Head of caudate nucleus (tissue), 42 donors: ENCODE data around the gene NKIRAS2.
A peak's percentile ranks its signal among the peaks of the same experiment; 100 is the strongest.

Experiments used
- DNase-seq, 42 donors: peaks; one replicate each; pipeline versions ENCODE4 v3.0.0 to v3.0.0-alpha.2; 2020 to 2021; ENCODE audit warnings: mixed read lengths in 7 of 42
- intact Hi-C: fragments of 100-400 bp; cut with DNase I; formaldehyde crosslinking; loops from one replicate; pipeline ENCODE4 v1.15.0; 2022

NKIRAS2 gene

GRCh38 chr17:42019509-42020404 is at the start of gene NKIRAS2:
TSS of gene NKIRAS2 (plus strand) at chr17:42020090. CDS start at chr17:42021578, 1,488 bp downstream.
- intact Hi-C loops: no loop called here
- DNase-seq: peak; percentile 83 to 98 (median 95)

- intact Hi-C loops: no loop called here
- DNase-seq: peak in 1 of 42 donors; percentile 33
Observed at GRCh38 chr17:41970901-41971331, 49.0 kb upstream of the NKIRAS2 start.

GRCh38 chr17:41971721-41972523 is 48.0 kb upstream of the NKIRAS2 start:
- DNase-seq: no peak
- intact Hi-C loops: no loop called here

GRCh38 chr17:41972571-41973407 is 47.1 kb upstream of the NKIRAS2 start:
- intact Hi-C loops: no loop called here
- DNase-seq: peak in 2 of 42 donors; percentile 17 to 39

- intact Hi-C loops: no loop called here
- DNase-seq: peak in 1 of 42 donors; percentile 54
Observed at GRCh38 chr17:41973408-41973811, 46.5 kb upstream of the NKIRAS2 start.

- no peak for DNase-seq
- intact Hi-C loops: no loop called here
Observed at GRCh38 chr17:41974031-41974430, 45.9 kb upstream of the NKIRAS2 start.

- peak in 5 of 42 donors; percentile 10 to 66 (median 44) for DNase-seq
Observed at GRCh38 chr17:41974658-41975057, 45.2 kb upstream of the NKIRAS2 start.

GRCh38 chr17:41975099-41976083 is 44.5 kb upstream of the NKIRAS2 start:
- DNase-seq: peak; percentile 60 to 93 (median 83)
- intact Hi-C loops: no loop called here

More at GRCh38 chr17:41974658-41975057, 45.2 kb upstream of the NKIRAS2 start:
- intact Hi-C loops: no loop called here

GRCh38 chr17:41976142-41976768 is 43.6 kb upstream of the NKIRAS2 start:
- peak in 36 of 42 donors; percentile 29 to 84 (median 64) for DNase-seq
- intact Hi-C loops: no loop called here

GRCh38 chr17:41977991-41978390 is 41.9 kb upstream of the NKIRAS2 start:
- DNase-seq: no peak
- intact Hi-C loops: no loop called here

GRCh38 chr17:41982026-41982760 is 37.7 kb upstream of the NKIRAS2 start:
- intact Hi-C loops: no loop called here
- DNase-seq: peak in 3 of 42 donors; percentile 13 to 23 (median 16)

GRCh38 chr17:41984454-41984853 is 35.4 kb upstream of the NKIRAS2 start:
- intact Hi-C loops: no loop called here
- peak in 1 of 42 donors; percentile 0 for DNase-seq

GRCh38 chr17:41985919-41986318 is 34.0 kb upstream of the NKIRAS2 start:
- intact Hi-C loops: no loop called here
- peak in 1 of 42 donors; percentile 15 for DNase-seq

- intact Hi-C loops: no loop called here
- DNase-seq: peak in 1 of 42 donors; percentile 14
Observed at GRCh38 chr17:41986634-41987033, 33.3 kb upstream of the NKIRAS2 start.

- intact Hi-C loops: no loop called here
- no peak for DNase-seq
Observed at GRCh38 chr17:41987642-41988041, 32.2 kb upstream of the NKIRAS2 start.

- intact Hi-C loops: no loop called here
- no peak for DNase-seq
Observed at GRCh38 chr17:41988418-41988817, 31.5 kb upstream of the NKIRAS2 start.
